SU-DHL-6 (cell line): ENCODE results near the gene RRP9.

ENCODE experiments used
- EZH2phosphoT487 ChIP-seq: fragments of 200-600 bp; sonication (generic), shearing (Covaris generic); conservative IDR thresholded peaks from 2 replicates; pipeline ENCODE4 v1.6.1; 2018; ENCODE audit warnings: mild to moderate bottlenecking, antibody characterized with exemption, low read length, moderate library complexity, mixed read lengths
- TF ChIP-seq, protein P1 (sequence below): fragments of 200-600 bp; sonication (generic); IDR thresholded peaks from one replicate; pipeline ENCODE4 v1.5.1; 2017; ENCODE audit warnings: antibody characterized with exemption, mild to moderate bottlenecking, low read length, moderate library complexity; ENCODE audit not compliant: insufficient read depth, poor library complexity, severe bottlenecking

- TF ChIP-seq, protein P1, sequence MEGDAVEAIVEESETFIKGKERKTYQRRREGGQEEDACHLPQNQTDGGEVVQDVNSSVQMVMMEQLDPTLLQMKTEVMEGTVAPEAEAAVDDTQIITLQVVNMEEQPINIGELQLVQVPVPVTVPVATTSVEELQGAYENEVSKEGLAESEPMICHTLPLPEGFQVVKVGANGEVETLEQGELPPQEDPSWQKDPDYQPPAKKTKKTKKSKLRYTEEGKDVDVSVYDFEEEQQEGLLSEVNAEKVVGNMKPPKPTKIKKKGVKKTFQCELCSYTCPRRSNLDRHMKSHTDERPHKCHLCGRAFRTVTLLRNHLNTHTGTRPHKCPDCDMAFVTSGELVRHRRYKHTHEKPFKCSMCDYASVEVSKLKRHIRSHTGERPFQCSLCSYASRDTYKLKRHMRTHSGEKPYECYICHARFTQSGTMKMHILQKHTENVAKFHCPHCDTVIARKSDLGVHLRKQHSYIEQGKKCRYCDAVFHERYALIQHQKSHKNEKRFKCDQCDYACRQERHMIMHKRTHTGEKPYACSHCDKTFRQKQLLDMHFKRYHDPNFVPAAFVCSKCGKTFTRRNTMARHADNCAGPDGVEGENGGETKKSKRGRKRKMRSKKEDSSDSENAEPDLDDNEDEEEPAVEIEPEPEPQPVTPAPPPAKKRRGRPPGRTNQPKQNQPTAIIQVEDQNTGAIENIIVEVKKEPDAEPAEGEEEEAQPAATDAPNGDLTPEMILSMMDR: no peak
- TF ChIP-seq EZH2phosphoT487: no peak
Observed at GRCh38 chr3:51987568-51987967, 45.9 kb upstream of the RRP9 start.
